GM23248 (cell line): ENCODE results near the gene SEC22A. TPM values are rescaled to one million over a fixed set of nuclear protein-coding genes. Genes with fewer than 3 reads are reported as not detected.
"Not testable (repeated sequence)": the region's sequence is repeated elsewhere in the genome, so short reads cannot be mapped to it uniquely, and the experiment has no call there.

Experiments used
- DNase-seq: peaks from one replicate; pipeline ENCODE4 v3.0.0-alpha.2; 2015
- H2AFZ ChIP-seq: fragments of 200-600 bp; sonication (generic); 2 replicates; pipeline ENCODE4 v1.6.1; 2016; ENCODE audit warnings: antibody characterized with exemption
- H3F3A ChIP-seq: fragments of 200-600 bp; sonication (generic); 2 replicates; pipeline ENCODE4 v1.6.1; 2016; ENCODE audit warnings: mild to moderate bottlenecking, antibody characterized with exemption, mixed run types; ENCODE audit not compliant: insufficient read depth
- H3K27ac ChIP-seq: fragments of 200-600 bp; sonication (generic); 2 replicates; pipeline ENCODE4 v1.5.1; 2016; ENCODE audit warnings: mild to moderate bottlenecking
- H3K27me3 ChIP-seq: fragments of 200-600 bp; sonication (generic); replicated peaks from 2 replicates; pipeline ENCODE4 v1.6.1; 2016; ENCODE audit warnings: mild to moderate bottlenecking; ENCODE audit not compliant: insufficient read depth
- H3K36me3 ChIP-seq: fragments of 200-600 bp; sonication (generic); 2 replicates; pipeline ENCODE4 v1.6.1; 2016; ENCODE audit warnings: low read depth, mild to moderate bottlenecking
- H3K4me1 ChIP-seq: fragments of 200-600 bp; sonication (generic); 2 replicates; pipeline ENCODE4 v1.6.1; 2016; ENCODE audit warnings: mild to moderate bottlenecking; ENCODE audit not compliant: insufficient read depth
- H3K4me2 ChIP-seq: fragments of 200-600 bp; sonication (generic); one replicate; pipeline ENCODE4 v1.6.1; 2016; ENCODE audit warnings: mild to moderate bottlenecking; ENCODE audit not compliant: unreplicated experiment
- H3K4me3 ChIP-seq: fragments of 200-600 bp; sonication (generic); 2 replicates; pipeline ENCODE4 v1.5.1; 2016; ENCODE audit warnings: mild to moderate bottlenecking
- H3K79me2 ChIP-seq: fragments of 200-600 bp; sonication (generic); 2 replicates; pipeline ENCODE4 v1.6.1; 2016; ENCODE audit warnings: mild to moderate bottlenecking; ENCODE audit not compliant: insufficient read depth
- H3K9ac ChIP-seq: fragments of 200-600 bp; sonication (generic); 2 replicates; pipeline ENCODE4 v1.6.1; 2016; ENCODE audit warnings: mild to moderate bottlenecking
- H3K9me2 ChIP-seq: fragments of 200-600 bp; sonication (generic); 2 replicates; pipeline ENCODE4 v1.6.1; 2016; ENCODE audit warnings: mixed run types, mild to moderate bottlenecking, moderate library complexity; ENCODE audit not compliant: insufficient read depth
- H3K9me3 ChIP-seq: fragments of 200-600 bp; sonication (generic); one replicate; pipeline ENCODE4 v1.6.1; 2017; ENCODE audit warnings: low read depth
- H4K20me1 ChIP-seq: fragments of 200-600 bp; sonication (generic); 2 replicates; pipeline ENCODE4 v1.6.0; 2016; ENCODE audit not compliant: insufficient read depth
- EZH2 ChIP-seq: fragments of 200-600 bp; sonication (generic); IDR thresholded peaks from 2 replicates; pipeline ENCODE4 v1.6.1; 2018; ENCODE audit warnings: antibody characterized with exemption, mild to moderate bottlenecking; ENCODE audit not compliant: insufficient read depth, poor library complexity, severe bottlenecking
- EZH2phosphoT487 ChIP-seq: fragments of 200-600 bp; sonication (generic); IDR thresholded peaks from 2 replicates; pipeline ENCODE4 v1.6.1; 2018; ENCODE audit warnings: antibody characterized with exemption, moderate library complexity, mild to moderate bottlenecking, low read depth; ENCODE audit not compliant: insufficient read depth
- WGBS, 2 experiments: methylation state at CpG; one replicate each; pipeline ENCODE4 v1.1.6; 2015 to 2017; ENCODE audit warnings: low lambda C conversion rate in 2 of 2, low coverage in 1 of 2; ENCODE audit errors: missing lambda C conversion rate in 2 of 2; 5-methylcytosine and 5-hydroxymethylcytosine counted together
- in situ Hi-C: fragments of 300-500 bp; cut with MboI; formaldehyde crosslinking; loops from 2 replicates; pipeline ENCODE4 v1.15.0; 2020
- polyA plus RNA-seq: library from polyadenylated mRNA; unstranded; fragments of >200 nt; fragmentation: Nextera tagmentation; extraction: Ambion mirVana; gene quantifications from 2 replicates; pipeline ENCODE4 v1.2.1, GENCODE V29; 2016
- total RNA-seq: library from RNA; depleted of rRNA; stranded (reverse); fragments of >200 nt; shearing (Covaris generic); gene quantifications from 2 replicates; pipeline ENCODE4 v1.2.3, GENCODE V29; 2014

The SEC22A gene
- total and polyA plus RNA-seq, 2 experiments from 2014 or later, result 35.1 to 44.5 TPM

GRCh38 chr3:123202451-123202850 lies 708 bp downstream of the SEC22A start:
- Histone ChIP-seq H3K9me3 (no peaks in the 10 kb centered on the region), H3K9ac (peak overlapping the region; percentile 92), H3K9me2 (no peaks in the 10 kb centered on the region), H3K4me3 (peak overlapping the region; percentile 86), H3K36me3 (no peaks in the 10 kb centered on the region), H3K4me2 (peak overlapping the region; percentile 99), H3F3A (no peaks in the 10 kb centered on the region), H3K27me3 (no peaks in the 10 kb centered on the region), H4K20me1 (no peaks in the 10 kb centered on the region), H3K4me1 (no peaks in the 10 kb centered on the region), H3K27ac (0 out of 2 replicates have a peak overlapping the region, but pooled peaks have one; percentile 44), H2AFZ (peak overlapping the region; percentile 97), H3K79me2 (peaks cover 55% of the 10 kb centered on the region)
- in situ Hi-C loops, result no loop called here
- TF ChIP-seq EZH2, result no peak
- no peak for TF ChIP-seq EZH2phosphoT487
- WGBS, 2 experiments, result 1 to 3% methylated on average over 7 of the region's 7 CpGs
- DNase-seq, result peak; percentile 36

- DNase-seq, result no peak
- in situ Hi-C loops, result no loop called here
- WGBS, 2 experiments, result 94 to 100% methylated on average over 1 of the region's 1 CpG
Measured at GRCh38 chr3:123218990-123219389, 17.2 kb downstream of the SEC22A start.

GRCh38 chr3:123221369-123221768 lies 19.6 kb downstream of the SEC22A start:
- H3K36me3 ChIP-seq, H3F3A ChIP-seq, in situ Hi-C loops, H3K9me2 ChIP-seq, H3K4me2 ChIP-seq, H3K27ac ChIP-seq, H3K4me3 ChIP-seq, DNase-seq, H3K9ac ChIP-seq, H4K20me1 ChIP-seq, H2AFZ ChIP-seq, H3K4me1 ChIP-seq, H3K27me3 ChIP-seq, H3K9me3 ChIP-seq: not testable (repeated sequence)
- WGBS, 2 experiments, result 98 to 100% methylated on average over 2 to 4 of the region's 4 CpGs
- H3K79me2 ChIP-seq, result peaks cover 68% of the 10 kb centered on the region

More at GRCh38 chr3:123218990-123219389, 17.2 kb downstream of the SEC22A start:
- H4K20me1 ChIP-seq, result no peaks in the 10 kb centered on the region; the same call in 1 of the 2 replicates
- no peaks in the 10 kb centered on the region for H3K9me3 ChIP-seq
- H3K79me2 ChIP-seq, result peaks cover 61% of the 10 kb centered on the region
- H3F3A ChIP-seq, result no peaks in the 10 kb centered on the region
- H3K4me2 ChIP-seq, result no peak overlapping the region
- H3K4me3 ChIP-seq, result no peak overlapping the region
- no peak overlapping the region for H3K27ac ChIP-seq
- no peak for TF ChIP-seq EZH2phosphoT487
- no peak for TF ChIP-seq EZH2
- no peak overlapping the region for H2AFZ ChIP-seq
- H3K27me3 ChIP-seq, result no peaks in the 10 kb centered on the region
- no peaks in the 10 kb centered on the region for H3K36me3 ChIP-seq
- H3K9me2 ChIP-seq, result no peaks in the 10 kb centered on the region
- no peaks in the 10 kb centered on the region for H3K4me1 ChIP-seq
- no peak overlapping the region for H3K9ac ChIP-seq

- H3K4me2 ChIP-seq, result no peak overlapping the region
- H3K9ac ChIP-seq, result no peak overlapping the region
- no peaks in the 10 kb centered on the region for H3K4me1 ChIP-seq
- TF ChIP-seq EZH2phosphoT487 (no peak), EZH2 (no peak)
- H3K27me3 ChIP-seq, result no peaks in the 10 kb centered on the region
- H3K27ac ChIP-seq, result no peak overlapping the region
- in situ Hi-C loops, result no loop called here
- no peaks in the 10 kb centered on the region for H4K20me1 ChIP-seq
- H3K9me2 ChIP-seq, result no peaks in the 10 kb centered on the region
- no peaks in the 10 kb centered on the region for H3K9me3 ChIP-seq
- no peaks in the 10 kb centered on the region for H3F3A ChIP-seq
- peaks cover 42% of the 10 kb centered on the region for H3K79me2 ChIP-seq
- 98 to 100% methylated on average over 3 of the region's 3 CpGs for WGBS, 2 experiments
- no peak overlapping the region for H2AFZ ChIP-seq
- H3K36me3 ChIP-seq, result peaks cover 8% of the 10 kb centered on the region
- DNase-seq, result no peak
- H3K4me3 ChIP-seq, result no peak overlapping the region
Measured at GRCh38 chr3:123225016-123225415, 23.3 kb downstream of the SEC22A start.

- 0 out of 2 replicates have a peak, but pooled peaks cover 9% of the 10 kb centered on the region for H3F3A ChIP-seq
- H3K36me3 ChIP-seq, result peaks cover 8% of the 10 kb centered on the region
- H3K4me3 ChIP-seq, result no peak overlapping the region
- peaks cover 28% of the 10 kb centered on the region for H3K79me2 ChIP-seq
- no peak overlapping the region for H3K27ac ChIP-seq
- in situ Hi-C loops, result no loop called here
- DNase-seq, result no peak
- no peak overlapping the region for H2AFZ ChIP-seq
- H3K27me3 ChIP-seq, result no peaks in the 10 kb centered on the region
- no peak overlapping the region for H3K4me2 ChIP-seq
- no peak for TF ChIP-seq EZH2phosphoT487
- no peaks in the 10 kb centered on the region for H3K9me3 ChIP-seq
- no peaks in the 10 kb centered on the region for H4K20me1 ChIP-seq
- no peak overlapping the region for H3K9ac ChIP-seq
- H3K9me2 ChIP-seq, result no peaks in the 10 kb centered on the region
- peaks cover 7% of the 10 kb centered on the region; the same call in 1 of the 2 replicates for H3K4me1 ChIP-seq
Measured at GRCh38 chr3:123226549-123226948, 24.8 kb downstream of the SEC22A start.
